Measurements from ENCODE around the gene METTL4.

The METTL4 gene, protein sequence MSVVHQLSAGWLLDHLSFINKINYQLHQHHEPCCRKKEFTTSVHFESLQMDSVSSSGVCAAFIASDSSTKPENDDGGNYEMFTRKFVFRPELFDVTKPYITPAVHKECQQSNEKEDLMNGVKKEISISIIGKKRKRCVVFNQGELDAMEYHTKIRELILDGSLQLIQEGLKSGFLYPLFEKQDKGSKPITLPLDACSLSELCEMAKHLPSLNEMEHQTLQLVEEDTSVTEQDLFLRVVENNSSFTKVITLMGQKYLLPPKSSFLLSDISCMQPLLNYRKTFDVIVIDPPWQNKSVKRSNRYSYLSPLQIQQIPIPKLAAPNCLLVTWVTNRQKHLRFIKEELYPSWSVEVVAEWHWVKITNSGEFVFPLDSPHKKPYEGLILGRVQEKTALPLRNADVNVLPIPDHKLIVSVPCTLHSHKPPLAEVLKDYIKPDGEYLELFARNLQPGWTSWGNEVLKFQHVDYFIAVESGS

GRCh38 chr18:2571200-2572170 lies at the start of gene METTL4, which contains the start of gene NDC80:
Gene METTL4, minus strand, starts transcription at chr18:2571505. Its CDS starts 4,289 bp downstream, at chr18:2567216.
Gene NDC80, plus strand, starts transcription at chr18:2571557. Its CDS starts 1,429 bp downstream, at chr18:2572986.
- Histone ChIP-seq H3K9me3 (ENCODE audit: insufficient read depth, low read length) (no peaks in the 10 kb centered on the region), H3K4me3 (ENCODE audit: insufficient read length, low read depth) (peak within 1 kb of the TSS; percentile 82), H3K4me1 (ENCODE audit: insufficient read depth, insufficient read length) (peaks cover 4% of the 10 kb centered on the region), H3K27me3 (ENCODE audit: insufficient read depth, insufficient read length) (no peaks in the 10 kb centered on the region), H3K36me3 (ENCODE audit: insufficient read depth, insufficient read length, low read length) (peaks cover 32% of the 10 kb centered on the region), H3K9ac (ENCODE audit: insufficient read length, low read depth) (peak within 1 kb of the TSS; percentile 92)
- peak; percentile 70 for DNase-seq (ENCODE audit: low read depth, low spot score)
- peak; percentile 71 for TF ChIP-seq YY1 (IDR thresholded peaks at IDR 0.05; ENCODE audit: insufficient read depth, insufficient read length)
- TF ChIP-seq ZNF274 (IDR thresholded peaks at IDR 0.05; ENCODE audit: low read depth, low read length) = no peak
- no peak for TF ChIP-seq SUZ12 (IDR thresholded peaks at IDR 0.05; ENCODE audit: extremely low read depth, insufficient read depth, insufficient read length)

DNA sequence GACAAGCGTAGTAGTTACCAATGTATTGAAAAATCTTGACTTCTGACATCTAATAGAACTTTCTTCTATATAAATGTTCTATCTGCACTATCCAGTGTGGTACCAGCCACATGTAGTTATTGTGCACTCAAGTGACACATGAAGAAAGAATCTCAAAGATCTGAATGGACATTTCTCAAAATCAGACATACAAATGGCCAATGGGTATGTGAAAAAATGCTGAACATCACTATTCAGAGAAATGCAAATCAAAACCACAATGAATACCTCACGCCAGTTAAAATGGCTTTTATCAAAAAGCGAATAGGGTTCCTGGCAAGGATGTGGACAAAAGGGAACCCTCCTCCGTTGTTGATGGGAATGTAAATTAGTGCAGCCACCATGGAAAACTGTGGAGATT lies 46.7 kb upstream of the METTL4 start:
- no peaks in the 10 kb centered on the region for H3K4me1 ChIP-seq (ENCODE audit: insufficient read depth, insufficient read length)
- H3K9ac ChIP-seq (ENCODE audit: insufficient read length, low read depth) = no peak overlapping the region
- no peak for DNase-seq (ENCODE audit: low read depth, low spot score)
- no peak for TF ChIP-seq ZNF274 (IDR thresholded peaks at IDR 0.05; ENCODE audit: low read depth, low read length)
- no peak for TF ChIP-seq SUZ12 (IDR thresholded peaks at IDR 0.05; ENCODE audit: extremely low read depth, insufficient read depth, insufficient read length)
- no peak for TF ChIP-seq YY1 (IDR thresholded peaks at IDR 0.05; ENCODE audit: insufficient read depth, insufficient read length)
- no peaks in the 10 kb centered on the region for H3K9me3 ChIP-seq (ENCODE audit: insufficient read depth, low read length)
- H3K27me3 ChIP-seq (ENCODE audit: insufficient read depth, insufficient read length) = no peaks in the 10 kb centered on the region
- no peak overlapping the region for H3K4me3 ChIP-seq (ENCODE audit: insufficient read length, low read depth)
- peaks cover 25% of the 10 kb centered on the region for H3K36me3 ChIP-seq (ENCODE audit: insufficient read depth, insufficient read length, low read length)

GRCh38 chr18:2617401-2617998 lies 46.2 kb upstream of the METTL4 start:
- no peak for TF ChIP-seq YY1 (IDR thresholded peaks at IDR 0.05; ENCODE audit: insufficient read depth, insufficient read length)
- no peak for TF ChIP-seq SUZ12 (IDR thresholded peaks at IDR 0.05; ENCODE audit: extremely low read depth, insufficient read depth, insufficient read length)
- TF ChIP-seq ZNF274 (IDR thresholded peaks at IDR 0.05; ENCODE audit: low read depth, low read length) = no peak
- Histone ChIP-seq H3K9me3 (ENCODE audit: insufficient read depth, low read length) (no peaks in the 10 kb centered on the region), H3K4me3 (ENCODE audit: insufficient read length, low read depth) (no peak overlapping the region), H3K36me3 (ENCODE audit: insufficient read depth, insufficient read length, low read length) (peaks cover 30% of the 10 kb centered on the region), H3K27me3 (ENCODE audit: insufficient read depth, insufficient read length) (no peaks in the 10 kb centered on the region), H3K9ac (ENCODE audit: insufficient read length, low read depth) (no peak overlapping the region), H3K4me1 (ENCODE audit: insufficient read depth, insufficient read length) (no peaks in the 10 kb centered on the region)
- DNase-seq (ENCODE audit: low read depth, low spot score) = no peak

- Histone ChIP-seq H3K9ac (ENCODE audit: insufficient read length, low read depth) (no peak overlapping the region), H3K9me3 (ENCODE audit: insufficient read depth, low read length) (no peaks in the 10 kb centered on the region), H3K4me1 (ENCODE audit: insufficient read depth, insufficient read length) (no peaks in the 10 kb centered on the region), H3K36me3 (ENCODE audit: insufficient read depth, insufficient read length, low read length) (peaks cover 55% of the 10 kb centered on the region), H3K27me3 (ENCODE audit: insufficient read depth, insufficient read length) (no peaks in the 10 kb centered on the region), H3K4me3 (ENCODE audit: insufficient read length, low read depth) (no peak overlapping the region)
- no peak for TF ChIP-seq SUZ12 (IDR thresholded peaks at IDR 0.05; ENCODE audit: extremely low read depth, insufficient read depth, insufficient read length)
- TF ChIP-seq YY1 (IDR thresholded peaks at IDR 0.05; ENCODE audit: insufficient read depth, insufficient read length) = no peak
- no peak for TF ChIP-seq ZNF274 (IDR thresholded peaks at IDR 0.05; ENCODE audit: low read depth, low read length)
- DNase-seq (ENCODE audit: low read depth, low spot score) = no peak
Observed at GRCh38 chr18:2612996-2613395, 41.7 kb upstream of the METTL4 start.

DNA sequence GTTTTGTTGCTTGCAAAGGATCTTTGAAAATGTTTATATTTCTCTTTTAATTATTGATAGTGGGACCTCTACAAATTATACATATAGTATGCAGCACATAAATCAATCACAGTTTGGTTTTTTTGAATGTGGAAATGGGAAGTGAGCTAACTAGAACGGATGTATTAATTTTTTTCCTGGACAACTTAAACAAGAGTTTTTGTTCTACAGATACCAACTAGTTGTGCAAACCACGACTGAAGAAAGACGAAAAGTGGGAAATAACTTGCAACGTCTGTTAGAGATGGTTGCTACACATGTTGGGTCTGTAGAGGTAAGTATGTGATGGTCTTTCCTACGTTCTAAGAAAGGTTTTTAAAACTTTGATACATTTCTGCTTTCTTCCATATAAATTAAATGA lies 39.2 kb upstream of the METTL4 start:
- DNase-seq (ENCODE audit: low read depth, low spot score) = no peak
- Histone ChIP-seq H3K27me3 (ENCODE audit: insufficient read depth, insufficient read length) (no peaks in the 10 kb centered on the region), H3K9me3 (ENCODE audit: insufficient read depth, low read length) (no peaks in the 10 kb centered on the region), H3K4me1 (ENCODE audit: insufficient read depth, insufficient read length) (no peaks in the 10 kb centered on the region), H3K4me3 (ENCODE audit: insufficient read length, low read depth) (no peak overlapping the region), H3K9ac (ENCODE audit: insufficient read length, low read depth) (no peak overlapping the region), H3K36me3 (ENCODE audit: insufficient read depth, insufficient read length, low read length) (peaks cover 52% of the 10 kb centered on the region)
- no peak for TF ChIP-seq YY1 (IDR thresholded peaks at IDR 0.05; ENCODE audit: insufficient read depth, insufficient read length)

- TF ChIP-seq ZNF274 (IDR thresholded peaks at IDR 0.05; ENCODE audit: low read depth, low read length) (no peak), SUZ12 (IDR thresholded peaks at IDR 0.05; ENCODE audit: extremely low read depth, insufficient read depth, insufficient read length) (no peak), YY1 (IDR thresholded peaks at IDR 0.05; ENCODE audit: insufficient read depth, insufficient read length) (no peak)
- H3K27me3 ChIP-seq (ENCODE audit: insufficient read depth, insufficient read length) = no peaks in the 10 kb centered on the region
- peaks cover 43% of the 10 kb centered on the region for H3K36me3 ChIP-seq (ENCODE audit: insufficient read depth, insufficient read length, low read length)
- H3K9ac ChIP-seq (ENCODE audit: insufficient read length, low read depth) = no peak overlapping the region
- H3K9me3 ChIP-seq (ENCODE audit: insufficient read depth, low read length) = no peaks in the 10 kb centered on the region
- no peaks in the 10 kb centered on the region for H3K4me1 ChIP-seq (ENCODE audit: insufficient read depth, insufficient read length)
- H3K4me3 ChIP-seq (ENCODE audit: insufficient read length, low read depth) = no peak overlapping the region
- no peak for DNase-seq (ENCODE audit: low read depth, low spot score)
Observed at GRCh38 chr18:2609604-2610003, 38.3 kb upstream of the METTL4 start.

Measured in NT2/D1 (cell line).